B cell (primary cell): ENCODE data around the gene CFAP251.

ENCODE experiments used
- CTCF ChIP-seq: fragments of 200-600 bp; IDR thresholded peaks from one replicate; pipeline ENCODE4 v1.8.0; 2022; ENCODE audit warnings: antibody characterized with exemption, mild to moderate bottlenecking
- EZH2 ChIP-seq: IDR thresholded peaks from 2 replicates; pipeline ENCODE4 v1.6.1; 2012; ENCODE audit warnings: borderline replicate concordance, low read depth, mild to moderate bottlenecking, moderate library complexity, low read length; ENCODE audit not compliant: insufficient read depth, poor library complexity, severe bottlenecking

- TF ChIP-seq CTCF (no peak), EZH2 (no peak)
These were observed 112.1 kb downstream of the CFAP251 start for GRCh38 chr12:122030424-122031035.
